GM12801 (cell line): ENCODE data around the gene PCSK7.

Experiments
- TF ChIP-seq, protein P1 (sequence below): IDR thresholded peaks from one replicate; pipeline ENCODE4 v1.5.1; 2011; ENCODE audit warnings: control low read depth; ENCODE audit not compliant: insufficient read length; ENCODE audit errors: extremely low read depth

PCSK7 gene

GRCh38 chr11:117217141-117218084, 14.5 kb downstream of the PCSK7 start:
- TF ChIP-seq, protein P1, sequence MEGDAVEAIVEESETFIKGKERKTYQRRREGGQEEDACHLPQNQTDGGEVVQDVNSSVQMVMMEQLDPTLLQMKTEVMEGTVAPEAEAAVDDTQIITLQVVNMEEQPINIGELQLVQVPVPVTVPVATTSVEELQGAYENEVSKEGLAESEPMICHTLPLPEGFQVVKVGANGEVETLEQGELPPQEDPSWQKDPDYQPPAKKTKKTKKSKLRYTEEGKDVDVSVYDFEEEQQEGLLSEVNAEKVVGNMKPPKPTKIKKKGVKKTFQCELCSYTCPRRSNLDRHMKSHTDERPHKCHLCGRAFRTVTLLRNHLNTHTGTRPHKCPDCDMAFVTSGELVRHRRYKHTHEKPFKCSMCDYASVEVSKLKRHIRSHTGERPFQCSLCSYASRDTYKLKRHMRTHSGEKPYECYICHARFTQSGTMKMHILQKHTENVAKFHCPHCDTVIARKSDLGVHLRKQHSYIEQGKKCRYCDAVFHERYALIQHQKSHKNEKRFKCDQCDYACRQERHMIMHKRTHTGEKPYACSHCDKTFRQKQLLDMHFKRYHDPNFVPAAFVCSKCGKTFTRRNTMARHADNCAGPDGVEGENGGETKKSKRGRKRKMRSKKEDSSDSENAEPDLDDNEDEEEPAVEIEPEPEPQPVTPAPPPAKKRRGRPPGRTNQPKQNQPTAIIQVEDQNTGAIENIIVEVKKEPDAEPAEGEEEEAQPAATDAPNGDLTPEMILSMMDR, result no peak

GRCh38 chr11:117214404-117215110, 17.3 kb downstream of the PCSK7 start:
- TF ChIP-seq, protein P1, result no peak

DNA sequence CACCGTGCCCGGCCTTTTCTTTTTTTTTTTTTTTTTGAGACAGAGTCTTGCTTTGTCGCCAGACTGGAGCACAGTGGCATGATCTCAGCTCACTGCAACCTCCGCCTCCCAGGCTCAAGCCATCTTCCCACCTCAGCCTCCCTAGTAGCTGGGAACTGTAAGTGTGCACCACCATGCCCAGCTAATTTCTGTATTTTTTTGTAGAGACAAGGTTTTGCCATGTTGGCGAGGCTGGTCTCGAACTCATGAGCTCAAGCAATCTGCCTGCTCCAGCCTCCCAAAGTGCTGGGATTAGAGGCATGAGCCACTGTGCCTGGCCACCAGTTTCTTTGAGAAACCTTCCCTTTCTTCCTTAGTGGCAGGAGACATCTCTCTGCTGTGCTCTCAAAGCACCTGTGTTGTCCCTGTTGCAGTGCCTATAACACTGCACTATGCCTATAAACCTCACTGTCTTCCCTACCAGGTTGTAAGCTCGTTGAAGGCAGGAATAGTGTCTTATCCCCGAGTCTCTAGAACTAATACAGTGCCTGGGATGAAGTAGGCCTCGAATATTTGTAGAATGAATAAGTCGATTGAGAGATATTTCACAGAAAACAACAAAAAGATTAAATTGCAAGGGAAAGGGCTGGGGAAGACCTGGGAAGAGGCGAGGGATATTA, 19.0 kb downstream of the PCSK7 start:
- TF ChIP-seq, protein P1, result no peak

DNA sequence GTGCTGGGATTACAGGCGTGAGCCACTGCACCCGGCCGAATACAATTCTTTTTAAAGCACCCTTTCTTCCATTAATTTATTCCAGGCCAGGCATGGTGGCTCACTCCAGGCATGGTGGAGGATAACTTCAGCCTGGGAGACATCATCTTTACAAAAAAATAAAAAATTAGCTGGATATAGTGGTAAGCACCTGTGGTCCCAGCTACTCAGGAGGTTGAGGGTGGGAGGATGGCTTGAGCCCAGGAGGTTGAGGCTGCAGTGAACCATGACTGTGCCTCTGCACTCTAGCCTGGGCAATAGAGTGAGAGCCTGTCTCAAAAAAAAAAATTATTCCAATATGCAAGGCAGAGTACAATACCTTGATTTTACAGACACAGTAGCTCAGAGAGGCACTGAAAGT, 21.3 kb downstream of the PCSK7 start:
- TF ChIP-seq, protein P1, result no peak

GRCh38 chr11:117205211-117205818, 26.6 kb downstream of the PCSK7 start:
- TF ChIP-seq, protein P1, result no peak

- TF ChIP-seq, protein P1, result no peak
These were observed 27.4 kb downstream of the PCSK7 start for GRCh38 chr11:117204283-117205080.

GRCh38 chr11:117203069-117203407, 28.8 kb downstream of the PCSK7 start:
- TF ChIP-seq, protein P1, result no peak
